Heart right ventricle (tissue), 16 donors: ENCODE data around the gene UBE2O. TPM values are rescaled to one million over a fixed set of nuclear protein-coding genes. Genes with fewer than 3 reads are reported as not detected.

Experiments
- ATAC-seq, 8 donors: fragments of 200-7000 bp; cut with Tn5 transposase; one replicate each; pipeline ENCODE4 v1.9.1; 2020; ENCODE audit warnings: mild to moderate bottlenecking in 8 of 8, moderate library complexity in 8 of 8, moderate number of reproducible peaks in 1 of 8
- DNase-seq, 2 donors: peaks; one replicate each; pipeline ENCODE4 v3.0.0-alpha.2; 2020
- H3K27ac ChIP-seq, 10 donors: fragments of 200-600 bp; sonication (generic) in 2 of 10; one replicate each; pipeline versions ENCODE4 v1.5.0 to v1.8.0; 2020 to 2022; ENCODE audit warnings: mild to moderate bottlenecking in 3 of 10
- H3K27me3 ChIP-seq, 7 donors: fragments of 200-600 bp; one replicate each; pipeline ENCODE4 v1.8.0; 2021 to 2022; ENCODE audit warnings: mild to moderate bottlenecking in 2 of 7
- H3K36me3 ChIP-seq, 9 donors: fragments of 200-600 bp; sonication (generic) in 1 of 9; one replicate each; pipeline versions ENCODE4 v1.5.0 to v1.8.0; 2020 to 2022; ENCODE audit warnings: mild to moderate bottlenecking in 2 of 9
- H3K4me1 ChIP-seq, 9 donors: fragments of 200-600 bp; sonication (generic) in 1 of 9; one replicate each; pipeline versions ENCODE4 v1.5.0 to v1.8.0; 2020 to 2022; ENCODE audit warnings: mild to moderate bottlenecking in 4 of 9
- H3K4me3 ChIP-seq, 10 donors: fragments of 200-600 bp; sonication (generic) in 2 of 10; one replicate each; pipeline versions ENCODE4 v1.5.0 to v1.8.0; 2020 to 2022; ENCODE audit warnings: mild to moderate bottlenecking in 7 of 10, moderate library complexity in 2 of 10
- H3K9me3 ChIP-seq, 11 donors: fragments of 200-600 bp in 10 of 11; sonication (generic) in 2 of 11; one replicate each; pipeline versions ENCODE4 v1.5.0 to v1.8.0; 2013 to 2022; ENCODE audit warnings: mild to moderate bottlenecking in 2 of 11, control low read depth in 1 of 11, moderate library complexity in 1 of 11
- CTCF ChIP-seq, 9 donors: fragments of 200-600 bp; sonication (generic) in 2 of 9; IDR thresholded peaks; one replicate each; pipeline versions ENCODE4 v1.5.0 to v1.8.0; 2021 to 2022; ENCODE audit warnings: antibody characterized with exemption in 9 of 9, mild to moderate bottlenecking in 5 of 9, moderate library complexity in 1 of 9
- WGBS, 2 donors: extraction: QIAGEN DNeasy Blood & Tissue Kit; methylation state at CpG; one replicate each; pipeline ENCODE4 v1.1.7; 2013; ENCODE audit warnings: inconsistent platforms in 1 of 2; 5-methylcytosine and 5-hydroxymethylcytosine counted together
- intact Hi-C, 10 donors: fragments of 100-400 bp; cut with DNase I; formaldehyde crosslinking; loops; one replicate each; pipeline versions ENCODE4 v1.11.1 to v1.14.2; 2022
- polyA plus RNA-seq, 2 donors: library from polyadenylated mRNA; stranded (reverse); fragments of 200-250 nt; gene quantifications; one replicate each; pipeline ENCODE4 v1.2.3, GENCODE V29; 2013
- total RNA-seq, 10 donors: library from RNA; stranded (reverse); fragmentation: NEBNext Ultra II Directional in 3 of 10; extraction: Animal tissue kit (Norgen Biotek cat#: 25700) in 3 of 10; gene quantifications; one replicate each; pipeline versions ENCODE4 v1.2.1 to v1.2.4, GENCODE V29; 2021 to 2023
- donor health status: Arrhythmogenic right ventricular cardiomyopathy.
- donor health status: ischemic (EF 13 %, LVEDD 7.1; RV severe dilation, severe dysfunction).
- donor health status: healthy with polysubstance abuse.
- donor health status: DM: no; HTN: yes; CAD: no.
- donor health status: DM: no; HTN: no; CAD: no.
- donor health status: ischemic (EF 25% LVEDD 6.9; RV normal size, moderate dysfunction).
- donor health status: ischemic (EF 25% LVEDD 5.7; RV mildly dilated, moderate dysfunction).
- donor health status: healthy.
- donor health status: DM: yes; HTN: yes; CAD: no.
- donor health status: Ischemic cardiomyopathy.
- donor health status: ischemic (EF 35%, LVEDD 5.7; RV mildly dilated, moderate dysfunction).
- donor health status: nonischemic (EF 11% LVEDD 7.7; RV severe dilation, severe dysfunction).
- donor health status: DM: yes; HTN: yes; CAD: no.
- donor health status: PGD.
- donor health status: ischemic (EF 29% LVEDD 5.4; RV normal size, mild dysfunction).
- donor health status: nonischemic (EF 23%, LVEDD 6.1; RV moderate dilation, normal function).

UBE2O gene
- total and polyA plus RNA-seq, 12 donors: 9.1 to 39.0 (median 34.3) TPM

GRCh38 chr17:76452127-76452659, 759 bp downstream of the UBE2O start:
- Histone ChIP-seq H3K4me1 (peaks cover 4 to 51% (median 37%) of the 10 kb centered on the region in 9 donors), H3K36me3 (no peaks in the 10 kb centered on the region), H3K27me3 (no peaks in the 10 kb centered on the region), H3K9me3 (no peaks in the 10 kb centered on the region), H3K4me3 (peak overlapping the region; percentile 70 to 99 (median 93)), H3K27ac (peak overlapping the region; percentile 60 to 95 (median 88))
- no peak for TF ChIP-seq CTCF (IDR thresholded peaks at IDR 0.05)
- 1% methylated on average over 29 of the region's 29 CpGs for WGBS, 2 donors
- ATAC-seq (peak; percentile 33 to 69 (median 44)), DNase-seq (no peak)
- intact Hi-C loops: loop anchor here in 5 of 10 donors (2.0 to 5.0 kb wide), 4 partner anchors 31 to 50 kb away; no protein-coding TSS in a partner anchor

- intact Hi-C loops: loop anchor here in 4 of 10 donors (5.0 kb wide), 3 partner anchors 39 to 49 kb away; no protein-coding TSS in a partner anchor
- H3K9me3 ChIP-seq: no peaks in the 10 kb centered on the region
- H3K4me3 ChIP-seq: peak overlapping the region in 7 of 10 donors; percentile 70 to 99 (median 94)
- DNase-seq (no peak), ATAC-seq (no peak)
- peaks cover 4 to 58% (median 43%) of the 10 kb centered on the region in 9 donors for H3K4me1 ChIP-seq
- H3K27ac ChIP-seq: peak overlapping the region in 8 of 10 donors; percentile 21 to 95 (median 88)
- no peak for TF ChIP-seq CTCF (IDR thresholded peaks at IDR 0.05)
- H3K27me3 ChIP-seq: no peaks in the 10 kb centered on the region
- 51 to 55% methylated on average over 6 of the region's 6 CpGs for WGBS, 2 donors
- no peaks in the 10 kb centered on the region for H3K36me3 ChIP-seq
These were observed 1.4 kb downstream of the UBE2O start for GRCh38 chr17:76451506-76451905.

GRCh38 chr17:76449126-76449525, 3.8 kb downstream of the UBE2O start:
- no peaks in the 10 kb centered on the region for H3K27me3 ChIP-seq
- no peak for DNase-seq
- H3K9me3 ChIP-seq: no peaks in the 10 kb centered on the region
- peaks cover 4 to 81% (median 66%) of the 10 kb centered on the region in 9 donors for H3K4me1 ChIP-seq
- 91 to 95% methylated on average over 6 of the region's 6 CpGs for WGBS, 2 donors
- H3K4me3 ChIP-seq: no peak overlapping the region
- TF ChIP-seq CTCF (IDR thresholded peaks at IDR 0.05): no peak
- intact Hi-C loops: loop anchor here in 2 of 10 donors (5.0 kb wide), 1 partner anchor 37 kb away; no protein-coding TSS in a partner anchor
- no peaks in the 10 kb centered on the region for H3K36me3 ChIP-seq
- no peak for ATAC-seq
- peak overlapping the region in 8 of 10 donors; percentile 62 to 94 (median 79) for H3K27ac ChIP-seq

- intact Hi-C loops: loop anchor here in 2 of 10 donors (5.0 kb wide), 1 partner anchor 36 kb away; no protein-coding TSS in a partner anchor
- no peak overlapping the region for H3K4me3 ChIP-seq
- peak in 1 of 2 donors; percentile 61 for DNase-seq
- H3K36me3 ChIP-seq: no peaks in the 10 kb centered on the region
- peak; percentile 12 to 78 (median 55) for ATAC-seq
- no peaks in the 10 kb centered on the region for H3K27me3 ChIP-seq
- peaks cover 4 to 88% (median 68%) of the 10 kb centered on the region in 9 donors for H3K4me1 ChIP-seq
- WGBS, 2 donors: 44 to 48% methylated on average over 7 of the region's 7 CpGs
- H3K9me3 ChIP-seq: no peaks in the 10 kb centered on the region
- TF ChIP-seq CTCF (IDR thresholded peaks at IDR 0.05): no peak
- peak overlapping the region in 9 of 10 donors; percentile 52 to 94 (median 76) for H3K27ac ChIP-seq
These were observed 4.9 kb downstream of the UBE2O start for GRCh38 chr17:76447931-76448652.
